ENCODE data around the gene DDO.

DNA sequence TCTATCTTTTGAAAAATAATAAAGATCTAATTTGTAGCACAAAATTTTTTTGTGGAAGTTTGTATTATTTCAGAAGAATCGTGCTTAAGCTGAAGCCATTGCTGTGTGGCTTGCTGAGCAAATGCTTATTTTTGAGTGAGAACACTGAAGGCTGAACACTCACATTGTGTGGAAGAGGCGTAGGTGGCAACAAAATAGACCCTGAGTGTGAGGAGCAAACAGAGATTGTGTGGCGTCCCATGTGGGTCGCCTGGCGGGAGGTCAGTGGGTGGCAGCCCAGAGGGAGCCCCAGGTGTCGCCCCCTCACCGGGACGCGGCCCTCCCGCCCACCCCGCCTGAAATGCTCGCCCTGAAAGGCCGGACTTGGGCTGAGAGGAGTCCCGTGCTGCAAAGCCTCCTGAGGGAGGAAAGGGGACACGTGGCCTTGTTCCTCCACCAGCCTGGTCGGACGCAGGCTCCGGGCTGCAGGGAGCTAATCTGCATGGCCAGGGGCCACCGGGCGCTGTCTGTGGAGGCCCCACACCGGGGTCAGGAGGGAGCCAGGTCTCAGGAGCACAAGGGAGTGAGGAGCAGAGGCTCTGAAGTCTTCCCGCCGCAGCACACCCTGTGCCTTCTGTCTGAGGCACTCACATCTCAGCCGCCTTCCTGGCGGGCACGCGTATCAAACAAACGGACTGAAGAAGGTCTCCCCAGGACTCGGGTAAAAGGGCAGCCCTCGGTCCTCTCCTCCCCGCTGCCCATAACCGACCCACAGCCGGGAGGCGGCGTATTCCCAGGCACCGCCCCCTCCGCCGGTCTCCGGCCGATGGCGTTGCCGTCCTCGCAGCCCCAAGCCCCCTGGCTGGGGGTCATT, 15.9 kb downstream of the DDO start:
- TF ChIP-seq, protein P1, sequence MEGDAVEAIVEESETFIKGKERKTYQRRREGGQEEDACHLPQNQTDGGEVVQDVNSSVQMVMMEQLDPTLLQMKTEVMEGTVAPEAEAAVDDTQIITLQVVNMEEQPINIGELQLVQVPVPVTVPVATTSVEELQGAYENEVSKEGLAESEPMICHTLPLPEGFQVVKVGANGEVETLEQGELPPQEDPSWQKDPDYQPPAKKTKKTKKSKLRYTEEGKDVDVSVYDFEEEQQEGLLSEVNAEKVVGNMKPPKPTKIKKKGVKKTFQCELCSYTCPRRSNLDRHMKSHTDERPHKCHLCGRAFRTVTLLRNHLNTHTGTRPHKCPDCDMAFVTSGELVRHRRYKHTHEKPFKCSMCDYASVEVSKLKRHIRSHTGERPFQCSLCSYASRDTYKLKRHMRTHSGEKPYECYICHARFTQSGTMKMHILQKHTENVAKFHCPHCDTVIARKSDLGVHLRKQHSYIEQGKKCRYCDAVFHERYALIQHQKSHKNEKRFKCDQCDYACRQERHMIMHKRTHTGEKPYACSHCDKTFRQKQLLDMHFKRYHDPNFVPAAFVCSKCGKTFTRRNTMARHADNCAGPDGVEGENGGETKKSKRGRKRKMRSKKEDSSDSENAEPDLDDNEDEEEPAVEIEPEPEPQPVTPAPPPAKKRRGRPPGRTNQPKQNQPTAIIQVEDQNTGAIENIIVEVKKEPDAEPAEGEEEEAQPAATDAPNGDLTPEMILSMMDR (IDR thresholded peaks at IDR 0.05), result no peak
- no peak for TF ChIP-seq POLR2AphosphoS5 (IDR thresholded peaks at IDR 0.05)
- no peak for TF ChIP-seq POLR2A (IDR thresholded peaks at IDR 0.05)
- TF ChIP-seq EP300 (IDR thresholded peaks at IDR 0.05), result no peak

Data from upper lobe of left lung (tissue), 4 donors.